H9 (cell line): ENCODE measurements around the gene LRRC3B. TPM values are rescaled to one million over a fixed set of nuclear protein-coding genes. Genes with fewer than 3 reads are reported as not detected.
A peak's percentile ranks its signal among the peaks of the same experiment; 100 is the strongest.

Experiments used
- DNase-seq: peaks from one replicate; pipeline ENCODE4 v3.0.0-alpha.2; 2017
- H2AFZ ChIP-seq: one replicate; pipeline ENCODE4 v1.6.1; 2013; ENCODE audit warnings: mild to moderate bottlenecking, low read length, control low read depth, moderate library complexity
- H2AK5ac ChIP-seq: 2 replicates; pipeline ENCODE4 v1.6.1; 2013; ENCODE audit warnings: low read length, control low read depth, mixed read lengths; ENCODE audit not compliant: insufficient read length
- H2BK120ac ChIP-seq: one replicate; pipeline ENCODE4 v1.6.1; 2013; ENCODE audit warnings: low read depth, mild to moderate bottlenecking, low read length, control low read depth, inconsistent platforms; ENCODE audit not compliant: poor library complexity, severe bottlenecking
- H2BK12ac ChIP-seq: 2 replicates; pipeline ENCODE4 v1.6.1; 2013; ENCODE audit warnings: low read length, control low read depth, mixed read lengths, low read depth; ENCODE audit not compliant: insufficient read length
- H2BK15ac ChIP-seq: 2 replicates; pipeline ENCODE4 v1.6.1; 2013; ENCODE audit warnings: low read depth, low read length, control low read depth
- H2BK20ac ChIP-seq: one replicate; pipeline ENCODE4 v1.6.1; 2013; ENCODE audit warnings: low read depth, mild to moderate bottlenecking, low read length, control low read depth, inconsistent platforms; ENCODE audit not compliant: poor library complexity, severe bottlenecking
- H2BK5ac ChIP-seq: 2 replicates; pipeline ENCODE4 v1.6.1; 2013; ENCODE audit warnings: low read length, control low read depth, mixed read lengths; ENCODE audit not compliant: insufficient read length
- H3K14ac ChIP-seq: 2 replicates; pipeline ENCODE4 v1.6.1; 2013; ENCODE audit warnings: low read length, control low read depth; ENCODE audit not compliant: insufficient read depth
- H3K18ac ChIP-seq: 2 replicates; pipeline ENCODE4 v1.6.1; 2013; ENCODE audit warnings: low read depth, mild to moderate bottlenecking, mixed read lengths, low read length, control low read depth; ENCODE audit not compliant: insufficient read length
- H3K23ac ChIP-seq: 2 replicates; pipeline ENCODE4 v1.6.1; 2013; ENCODE audit warnings: low read length, control low read depth, mixed read lengths, low read depth; ENCODE audit not compliant: insufficient read length
- H3K23me2 ChIP-seq: 2 replicates; pipeline ENCODE4 v1.6.1; 2013; ENCODE audit warnings: low read depth, mild to moderate bottlenecking, mixed read lengths, low read length, control low read depth; ENCODE audit not compliant: insufficient read length, poor library complexity, severe bottlenecking
- H3K27ac ChIP-seq: 2 replicates; pipeline ENCODE4 v1.5.1; 2013; ENCODE audit warnings: low read length, control low read depth, mixed read lengths, low read depth; ENCODE audit not compliant: insufficient read length
- H3K27me3 ChIP-seq: 2 replicates; pipeline ENCODE4 v1.6.1; 2013; ENCODE audit warnings: low read length, control low read depth, inconsistent platforms; ENCODE audit not compliant: insufficient read depth
- H3K4ac ChIP-seq: 2 replicates; pipeline ENCODE4 v1.6.1; 2013; ENCODE audit warnings: low read depth, mild to moderate bottlenecking, control low read depth, inconsistent platforms, low read length, moderate library complexity
- H3K4me1 ChIP-seq: 2 replicates; pipeline ENCODE4 v1.6.1; 2013; ENCODE audit warnings: low read length, control low read depth, inconsistent platforms; ENCODE audit not compliant: insufficient read depth
- H3K4me2 ChIP-seq: 2 replicates; pipeline ENCODE4 v1.6.1; 2013; ENCODE audit warnings: low read length, control low read depth, mixed read lengths; ENCODE audit not compliant: insufficient read length, insufficient read depth
- H3K56ac ChIP-seq: 2 replicates; pipeline ENCODE4 v1.6.1; 2013; ENCODE audit warnings: low read depth, mild to moderate bottlenecking, mixed read lengths, low read length, control low read depth; ENCODE audit not compliant: insufficient read length
- H3K79me1 ChIP-seq: 2 replicates; pipeline ENCODE4 v1.6.1; 2013; ENCODE audit warnings: low read depth, mild to moderate bottlenecking, moderate library complexity, low read length, control low read depth, inconsistent platforms; ENCODE audit not compliant: insufficient read depth, poor library complexity, severe bottlenecking
- H3K79me2 ChIP-seq: 2 replicates; pipeline ENCODE4 v1.6.1; 2013; ENCODE audit warnings: low read length, control low read depth, inconsistent platforms; ENCODE audit not compliant: insufficient read depth
- H3K9ac ChIP-seq: 2 replicates; pipeline ENCODE4 v1.6.1; 2013; ENCODE audit warnings: low read length, control low read depth, mixed read lengths; ENCODE audit not compliant: insufficient read length; ENCODE audit errors: extremely low read depth
- H3K9me3 ChIP-seq: one replicate; pipeline ENCODE4 v1.6.1; 2013; ENCODE audit warnings: low read depth, low read length, inconsistent platforms; ENCODE audit not compliant: control insufficient read depth
- H3T11ph ChIP-seq: one replicate; pipeline ENCODE4 v1.6.1; 2013; ENCODE audit warnings: mild to moderate bottlenecking, low read length, control low read depth, inconsistent platforms
- H4K20me1 ChIP-seq: one replicate; pipeline ENCODE4 v1.6.1; 2013; ENCODE audit not compliant: control insufficient read depth, insufficient read length, insufficient read depth
- H4K5ac ChIP-seq: 2 replicates; pipeline ENCODE4 v1.6.1; 2013; ENCODE audit warnings: low read depth, mild to moderate bottlenecking, mixed read lengths, low read length, control low read depth; ENCODE audit not compliant: insufficient read length
- H4K8ac ChIP-seq: replicated peaks from 2 replicates; pipeline ENCODE4 v1.6.1; 2013; ENCODE audit warnings: low read length, control low read depth, mixed read lengths, low read depth; ENCODE audit not compliant: insufficient read length
- H4K91ac ChIP-seq: 2 replicates; pipeline ENCODE4 v1.6.1; 2013; ENCODE audit warnings: low read depth, mild to moderate bottlenecking, moderate library complexity, mixed read lengths, low read length, control low read depth; ENCODE audit not compliant: insufficient read length
- H3K27ac Mint-ChIP-seq, 3 experiments: 2 replicates in 2 of 3; 3 replicates in 1 of 3; pipeline ENCODE4 v1.8.0; 2020 to 2021; ENCODE audit warnings: mixed read lengths in 3 of 3, mild to moderate bottlenecking in 1 of 3, moderate library complexity in 1 of 3
- H3K27me3 Mint-ChIP-seq: 2 replicates; pipeline ENCODE4 v1.8.0; 2021; ENCODE audit warnings: low read depth, mild to moderate bottlenecking, moderate library complexity, mixed read lengths
- H3K36me3 Mint-ChIP-seq, 3 experiments: 2 replicates in 2 of 3; 3 replicates in 1 of 3; pipeline ENCODE4 v1.8.0; 2020 to 2021; ENCODE audit warnings: low read depth in 3 of 3, mixed read lengths in 3 of 3; ENCODE audit not compliant: insufficient read depth in 1 of 3
- H3K4me1 Mint-ChIP-seq, 2 experiments: 2 replicates each; pipeline ENCODE4 v1.8.0; 2020; ENCODE audit warnings: mixed read lengths in 2 of 2
- H3K4me3 Mint-ChIP-seq, 2 experiments: 2 replicates in 1 of 2; 3 replicates in 1 of 2; pipeline ENCODE4 v1.8.0; 2020 to 2021; ENCODE audit warnings: mild to moderate bottlenecking in 2 of 2, mixed read lengths in 2 of 2, moderate library complexity in 1 of 2
- H3K9me3 Mint-ChIP-seq, 2 experiments: 2 replicates in 1 of 2; 3 replicates in 1 of 2; pipeline ENCODE4 v1.8.0; 2020; ENCODE audit warnings: mild to moderate bottlenecking in 2 of 2, mixed read lengths in 2 of 2, moderate library complexity in 1 of 2
- WGBS: extraction: QIAGEN DNeasy Blood & Tissue Kit; methylation state at CpG from one replicate; pipeline ENCODE4 v1.1.7; 2013; ENCODE audit warnings: missing lambda C conversion rate, low lambda C conversion rate, mixed read lengths; ENCODE audit not compliant: insufficient read length; ENCODE audit errors: extremely low coverage; 5-methylcytosine and 5-hydroxymethylcytosine counted together
- total RNA-seq: library from RNA; stranded (reverse); gene quantifications from 2 replicates; pipeline ENCODE4 v1.2.1, GENCODE V29; 2021
- TF ChIP-seq, protein P1 (sequence below): fragments of 200-600 bp; sonication (generic); conservative IDR thresholded peaks from 3 replicates; pipeline ENCODE4 v1.8.0; 2021; ENCODE audit warnings: antibody characterized with exemption, mild to moderate bottlenecking

Gene LRRC3B
- total RNA-seq, 1 experiment from 2014 or later, result 0.35 TPM

- H3K27ac ChIP-seq, result no peak overlapping the region
Measured at GRCh38 chr3:26655231-26655630, 32.7 kb downstream of the LRRC3B start.

More at GRCh38 chr3:26655231-26655630, 32.7 kb downstream of the LRRC3B start:
- Mint-ChIP-seq H3K36me3 (no peaks in the 10 kb centered on the region), H3K27ac (peak overlapping the region in 1 of 3 experiments; percentile 20; a peak in 1 of 7 replicates), H3K4me3 (no peak overlapping the region), H3K27me3 (no peaks in the 10 kb centered on the region), H3K4me1 (peaks cover 16 to 19% of the 10 kb centered on the region in 2 experiments), H3K9me3 (no peaks in the 10 kb centered on the region)
- no peaks in the 10 kb centered on the region for H3K79me2 ChIP-seq
- DNase-seq, result no peak
- H3K14ac ChIP-seq, result no peak overlapping the region
- H2BK15ac ChIP-seq, result no peak overlapping the region
- no peak overlapping the region for H2BK20ac ChIP-seq
- H3K4me1 ChIP-seq, result no peaks in the 10 kb centered on the region; the same call in 1 of the 2 replicates
- H3K4me2 ChIP-seq, result no peak overlapping the region
- TF ChIP-seq, protein P1, sequence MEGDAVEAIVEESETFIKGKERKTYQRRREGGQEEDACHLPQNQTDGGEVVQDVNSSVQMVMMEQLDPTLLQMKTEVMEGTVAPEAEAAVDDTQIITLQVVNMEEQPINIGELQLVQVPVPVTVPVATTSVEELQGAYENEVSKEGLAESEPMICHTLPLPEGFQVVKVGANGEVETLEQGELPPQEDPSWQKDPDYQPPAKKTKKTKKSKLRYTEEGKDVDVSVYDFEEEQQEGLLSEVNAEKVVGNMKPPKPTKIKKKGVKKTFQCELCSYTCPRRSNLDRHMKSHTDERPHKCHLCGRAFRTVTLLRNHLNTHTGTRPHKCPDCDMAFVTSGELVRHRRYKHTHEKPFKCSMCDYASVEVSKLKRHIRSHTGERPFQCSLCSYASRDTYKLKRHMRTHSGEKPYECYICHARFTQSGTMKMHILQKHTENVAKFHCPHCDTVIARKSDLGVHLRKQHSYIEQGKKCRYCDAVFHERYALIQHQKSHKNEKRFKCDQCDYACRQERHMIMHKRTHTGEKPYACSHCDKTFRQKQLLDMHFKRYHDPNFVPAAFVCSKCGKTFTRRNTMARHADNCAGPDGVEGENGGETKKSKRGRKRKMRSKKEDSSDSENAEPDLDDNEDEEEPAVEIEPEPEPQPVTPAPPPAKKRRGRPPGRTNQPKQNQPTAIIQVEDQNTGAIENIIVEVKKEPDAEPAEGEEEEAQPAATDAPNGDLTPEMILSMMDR, result no peak
- no peak overlapping the region for H3K56ac ChIP-seq
- H3K9ac ChIP-seq, result no peak overlapping the region
- no peak overlapping the region for H2AFZ ChIP-seq
- H3K23ac ChIP-seq, result no peak overlapping the region
- H3K9me3 ChIP-seq, result no peaks in the 10 kb centered on the region
- no peaks in the 10 kb centered on the region for H3K27me3 ChIP-seq
- no peak overlapping the region for H3K4ac ChIP-seq
- H3K79me1 ChIP-seq, result no peaks in the 10 kb centered on the region
- WGBS, result no CpG with 5 or more reads among the region's 2 CpGs
- no peak overlapping the region for H2AK5ac ChIP-seq
- H3K23me2 ChIP-seq, result no peaks in the 10 kb centered on the region
- H4K91ac ChIP-seq, result no peak overlapping the region
- H4K5ac ChIP-seq, result no peak overlapping the region
- H3K18ac ChIP-seq, result no peak overlapping the region
- H2BK120ac ChIP-seq, result no peak overlapping the region
- H4K8ac ChIP-seq, result no peak overlapping the region
- H2BK12ac ChIP-seq, result no peak overlapping the region
- no peaks in the 10 kb centered on the region for H4K20me1 ChIP-seq
- H2BK5ac ChIP-seq, result no peak overlapping the region
- no peak overlapping the region for H3T11ph ChIP-seq
